ENCODE measurements around the gene HS6ST3.

Gene HS6ST3

DNA sequence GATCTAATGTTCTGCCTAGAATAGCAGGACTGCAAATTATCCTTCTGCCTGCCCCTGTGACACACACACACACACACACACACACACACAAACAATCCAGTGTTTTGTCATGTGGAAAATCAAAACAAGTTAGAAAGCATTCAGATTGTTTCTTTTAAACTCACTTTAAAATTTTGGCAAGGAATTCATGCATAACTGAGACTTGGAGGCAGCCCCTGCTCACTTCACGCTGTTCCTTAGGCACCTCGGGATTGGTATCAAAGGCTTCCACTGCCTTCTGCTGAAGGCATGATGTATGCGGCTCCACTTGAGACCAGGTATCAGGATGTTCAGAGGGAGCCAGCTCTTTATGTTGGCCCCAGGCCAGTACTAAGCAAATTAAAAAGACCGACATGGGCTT is 745.6 kb downstream of the HS6ST3 start:
- no peak for DNase-seq (ENCODE audit: low read depth in 2 of 2)

DNA sequence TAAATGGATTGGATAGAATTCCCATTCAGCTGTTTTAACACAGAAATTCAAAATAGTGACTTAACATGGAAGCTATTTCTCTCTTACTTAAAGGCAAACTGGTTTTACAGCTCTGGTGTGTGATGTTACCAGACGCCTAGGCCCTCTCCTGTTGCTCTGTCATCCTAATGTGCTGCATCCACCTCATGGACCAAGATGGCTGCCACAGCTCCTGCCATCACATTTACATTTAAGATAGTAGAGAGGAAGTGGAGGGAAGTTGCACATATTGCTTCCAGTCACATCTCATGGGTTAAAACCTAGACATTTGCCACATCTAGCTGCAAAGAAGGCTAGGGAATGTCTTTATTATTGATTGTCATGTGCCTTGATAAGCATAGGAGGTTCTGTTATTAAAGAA is 746.8 kb downstream of the HS6ST3 start:
- DNase-seq (ENCODE audit: low read depth in 2 of 2) = no peak

DNA sequence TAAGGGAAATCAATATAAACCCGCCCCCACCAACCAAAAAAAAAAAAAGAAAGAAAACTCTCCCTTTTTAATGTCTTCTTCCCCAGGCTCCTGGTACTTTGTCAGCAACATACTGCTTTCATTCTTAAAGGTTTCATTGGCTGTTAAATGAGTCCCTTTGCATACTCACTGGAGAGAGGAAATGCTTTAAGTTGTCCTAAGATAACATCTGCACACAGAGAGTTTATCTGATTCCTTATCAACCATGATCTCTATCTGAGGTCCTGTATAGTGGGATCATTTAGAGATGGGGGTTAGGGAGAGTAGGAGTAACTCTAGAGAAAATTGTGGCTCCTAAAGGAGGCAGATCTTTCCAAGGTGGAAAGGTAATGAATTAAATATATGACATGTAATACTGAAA is 747.9 kb downstream of the HS6ST3 start:
- no peak for DNase-seq (ENCODE audit: low read depth in 2 of 2)

DNA sequence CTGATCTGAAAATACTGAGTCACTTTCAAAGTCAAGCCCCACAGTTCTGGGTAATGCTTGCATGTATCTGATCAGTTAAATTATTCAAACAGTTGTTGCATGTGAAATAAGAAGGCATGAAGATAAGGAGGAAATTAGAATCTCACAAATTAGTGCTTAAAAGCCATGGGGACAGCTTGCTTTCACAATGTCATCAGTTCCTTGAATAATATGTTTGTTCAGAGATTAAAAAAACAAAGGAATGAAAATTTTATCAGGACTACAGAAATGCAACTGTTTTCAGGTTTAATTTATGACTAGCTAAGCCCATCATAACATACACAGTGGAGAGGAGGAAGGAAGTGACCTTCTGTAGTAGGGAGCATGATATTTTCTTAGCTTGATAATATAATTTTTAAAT is 754.3 kb downstream of the HS6ST3 start:
- DNase-seq (ENCODE audit: low read depth in 2 of 2) = no peak

DNA sequence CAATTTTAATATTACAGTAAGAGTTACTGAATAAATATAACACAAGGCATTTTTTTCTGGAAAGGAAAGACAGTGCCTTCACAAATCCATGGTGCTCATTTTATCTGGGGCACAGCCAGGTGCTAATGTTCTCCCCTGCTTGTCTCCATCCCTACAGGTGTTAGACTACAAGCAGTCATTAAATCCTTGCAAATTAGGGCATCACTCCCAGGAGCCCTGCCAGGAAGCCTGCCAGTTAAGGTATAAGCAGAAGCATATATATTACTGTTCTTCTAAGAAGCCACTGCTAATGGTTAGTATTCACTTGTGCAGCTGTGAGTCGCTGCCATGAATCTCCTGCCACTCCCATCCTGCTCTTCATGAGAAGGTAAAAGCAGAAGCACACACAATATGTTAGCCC is 754.7 kb downstream of the HS6ST3 start:
- DNase-seq (ENCODE audit: low read depth in 2 of 2) = no peak

DNA sequence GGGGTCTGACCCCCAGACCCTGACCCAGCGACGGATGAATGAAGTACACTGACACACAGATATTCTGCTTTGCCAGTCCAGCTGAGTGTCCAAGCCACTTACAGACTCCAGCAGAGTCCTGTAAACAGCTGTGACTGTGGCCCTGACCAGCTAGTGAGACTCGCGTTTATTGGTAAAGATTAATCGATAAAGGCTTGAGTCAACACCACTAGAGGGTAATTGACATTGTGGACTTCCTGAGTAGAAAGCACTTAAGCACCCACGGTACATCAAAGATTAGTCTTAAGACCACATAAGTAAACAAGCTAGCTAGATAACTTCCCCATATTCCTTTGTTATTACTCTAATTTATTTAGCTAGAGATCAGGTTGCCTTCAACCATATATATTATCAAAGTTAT is 758.4 kb downstream of the HS6ST3 start:
- no peak for DNase-seq (ENCODE audit: low read depth in 2 of 2)

DNA sequence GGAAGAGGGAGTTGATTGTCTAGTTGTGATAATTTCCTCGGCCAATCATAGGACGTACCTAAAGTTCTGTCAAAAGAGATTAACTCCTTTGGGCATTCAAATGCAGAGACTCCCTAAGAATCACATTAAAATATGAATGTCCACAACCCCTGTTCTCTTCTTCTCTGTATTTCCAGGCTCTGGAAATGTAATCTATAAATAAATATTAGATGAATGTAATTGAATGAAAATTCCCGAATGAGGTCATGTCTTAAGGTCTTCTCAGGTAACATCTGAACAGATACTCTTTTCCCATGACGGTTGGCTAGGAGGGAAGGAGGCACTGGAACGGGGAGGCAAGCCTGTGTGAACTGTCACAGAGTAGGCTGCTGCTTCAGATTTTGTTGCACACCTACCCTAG is 759.2 kb downstream of the HS6ST3 start:
- DNase-seq (ENCODE audit: low read depth in 2 of 2) = no peak

DNA sequence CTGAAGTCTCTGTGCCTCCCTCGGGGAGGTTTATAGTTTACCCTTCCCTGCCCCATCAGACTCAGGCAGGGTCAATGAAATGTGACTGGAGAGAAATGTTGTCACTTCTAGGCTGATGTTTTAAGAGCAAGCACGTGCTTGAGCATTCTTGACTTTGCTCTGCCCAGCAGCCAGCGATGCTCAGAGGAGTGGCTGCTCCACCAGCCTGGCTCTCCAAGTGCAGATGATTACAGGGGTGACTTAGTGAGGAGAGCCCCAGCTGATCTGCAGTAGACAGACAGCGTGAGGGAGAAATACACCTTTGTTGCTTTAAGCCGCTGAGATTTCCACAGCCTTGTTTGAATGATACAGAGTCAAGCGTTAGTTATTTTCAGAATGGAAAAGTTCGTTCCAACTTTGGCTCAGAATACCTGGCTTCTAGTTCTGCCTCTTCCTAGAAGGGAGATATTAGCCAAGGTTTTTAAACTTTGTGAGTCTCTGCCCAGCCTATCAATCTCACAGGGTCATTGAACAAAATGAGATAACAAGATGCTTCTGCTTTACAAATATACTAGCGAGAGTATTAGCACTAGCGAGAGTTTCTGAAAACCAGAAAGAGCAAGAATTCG is 760.7 kb downstream of the HS6ST3 start:
- DNase-seq (ENCODE audit: low read depth in 2 of 2) = no peak

DNA sequence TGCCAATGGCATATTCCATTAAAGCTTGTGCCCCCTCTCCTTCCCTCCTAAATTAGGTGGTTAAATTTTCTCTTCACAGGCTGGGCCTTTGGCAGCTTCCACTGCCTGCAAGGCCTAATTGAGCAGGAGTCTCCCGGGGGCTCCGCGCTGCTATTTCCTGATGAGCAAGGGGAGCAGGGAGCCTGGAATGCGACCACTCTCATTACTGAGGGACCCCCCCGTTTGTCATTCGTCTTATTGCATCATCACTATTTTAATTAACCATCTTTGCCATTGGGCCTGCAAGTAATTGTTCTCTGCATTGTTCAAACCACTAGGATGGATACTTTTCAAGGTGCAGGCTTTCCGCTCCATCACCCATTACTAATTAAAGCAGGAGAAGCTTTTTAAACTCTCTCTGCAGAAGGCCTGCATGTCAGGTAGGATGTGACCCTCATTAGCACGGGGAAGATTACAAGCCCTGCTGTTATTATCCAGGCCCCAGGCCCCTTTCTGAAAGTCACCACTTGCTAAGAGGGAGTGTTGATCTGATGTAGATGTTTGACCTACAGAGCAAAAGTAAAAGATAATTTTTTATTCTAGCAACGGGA is 762.0 kb downstream of the HS6ST3 start:
- no peak for DNase-seq (ENCODE audit: low read depth in 2 of 2)

DNA sequence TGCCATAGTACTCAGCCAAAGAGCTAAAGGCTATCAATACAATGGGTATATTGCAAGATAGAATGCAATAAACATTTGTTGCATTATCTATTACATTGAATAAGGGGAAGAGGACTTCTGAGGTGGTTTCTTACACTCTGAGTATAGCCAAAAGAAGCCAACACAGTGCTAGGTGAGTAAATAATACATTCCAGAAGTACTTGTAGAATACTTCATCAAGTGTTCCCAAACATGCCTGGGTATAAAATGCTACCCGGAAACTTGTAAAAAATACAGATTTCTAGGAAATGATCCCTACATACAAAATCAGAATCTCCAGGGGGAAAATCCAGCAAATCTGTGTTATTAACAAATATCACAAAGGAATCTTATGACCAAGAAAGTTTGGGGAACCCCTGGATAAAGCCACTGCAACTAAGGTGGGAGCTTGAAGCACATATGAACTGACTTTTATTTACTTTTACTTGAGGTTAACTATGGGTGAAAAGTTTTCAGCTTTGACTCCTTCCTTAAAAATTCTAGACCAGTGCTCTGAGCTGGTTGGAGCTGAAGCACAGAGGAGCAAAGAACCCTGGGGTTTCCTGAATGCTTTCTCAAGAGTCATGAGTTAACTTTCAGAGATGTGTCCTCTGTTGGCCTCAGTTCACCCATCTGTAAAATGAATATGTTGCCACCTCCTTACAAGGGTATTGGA is 768.4 kb downstream of the HS6ST3 start:
- DNase-seq (ENCODE audit: low read depth in 2 of 2) = no peak

DNA sequence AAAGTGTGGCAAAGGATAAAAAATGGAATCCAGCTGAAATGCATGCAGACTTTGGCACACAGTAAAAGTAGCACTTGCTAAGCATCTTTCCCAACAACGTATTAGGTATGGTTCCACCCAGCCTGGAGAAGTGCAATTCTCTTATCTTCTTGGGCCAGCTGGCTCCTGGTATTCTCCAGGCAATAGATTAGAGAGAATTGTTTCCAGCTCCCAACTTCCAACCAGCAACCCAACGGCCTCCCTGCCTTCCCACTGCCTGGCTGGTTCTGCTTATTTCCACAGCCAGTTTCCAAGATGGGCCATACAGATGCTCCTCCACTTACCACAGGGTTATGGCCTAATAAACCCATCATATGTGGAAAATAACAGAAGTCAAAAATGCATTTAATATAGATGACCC is 771.0 kb downstream of the HS6ST3 start:
- no peak for DNase-seq (ENCODE audit: low read depth in 2 of 2)

DNA sequence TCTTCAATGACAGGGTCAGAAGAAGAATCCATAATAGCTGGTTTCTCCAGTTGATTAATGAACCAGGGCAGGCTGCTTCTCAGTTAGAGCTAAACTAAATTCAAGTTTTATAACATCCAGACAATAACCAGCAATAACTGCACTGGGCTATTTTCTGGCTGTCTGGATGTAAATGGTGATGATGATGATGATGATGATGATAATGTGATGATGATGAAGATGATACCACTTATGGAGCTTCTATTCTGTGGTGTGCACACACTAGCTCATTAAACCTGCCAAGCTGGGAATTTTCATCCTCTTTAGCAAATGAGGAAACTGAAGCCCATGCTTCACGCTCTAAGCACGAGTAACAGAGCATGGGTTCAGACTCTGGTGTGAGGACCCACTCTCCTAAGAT is 772.2 kb downstream of the HS6ST3 start:
- no peak for DNase-seq (ENCODE audit: low read depth in 2 of 2)

DNA sequence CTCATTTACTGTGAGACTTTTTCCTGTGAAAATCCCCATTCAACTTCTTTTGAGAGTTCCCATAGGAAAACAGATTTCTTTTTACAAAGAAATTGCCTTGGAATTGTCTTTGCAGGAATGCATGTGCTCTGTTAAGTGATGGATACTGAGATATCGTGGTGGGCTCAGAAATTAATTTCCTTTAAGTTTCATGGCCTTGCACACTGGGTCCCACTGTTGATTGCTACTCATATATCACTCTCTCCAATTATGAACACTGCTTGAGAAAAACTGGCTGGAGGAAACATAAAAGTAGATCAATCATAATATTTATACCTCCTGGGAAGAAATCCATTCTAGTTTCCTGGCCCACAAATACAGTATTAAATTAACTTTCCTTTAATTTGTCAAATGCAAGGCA is 773.1 kb downstream of the HS6ST3 start:
- DNase-seq (ENCODE audit: low read depth in 2 of 2) = no peak

DNA sequence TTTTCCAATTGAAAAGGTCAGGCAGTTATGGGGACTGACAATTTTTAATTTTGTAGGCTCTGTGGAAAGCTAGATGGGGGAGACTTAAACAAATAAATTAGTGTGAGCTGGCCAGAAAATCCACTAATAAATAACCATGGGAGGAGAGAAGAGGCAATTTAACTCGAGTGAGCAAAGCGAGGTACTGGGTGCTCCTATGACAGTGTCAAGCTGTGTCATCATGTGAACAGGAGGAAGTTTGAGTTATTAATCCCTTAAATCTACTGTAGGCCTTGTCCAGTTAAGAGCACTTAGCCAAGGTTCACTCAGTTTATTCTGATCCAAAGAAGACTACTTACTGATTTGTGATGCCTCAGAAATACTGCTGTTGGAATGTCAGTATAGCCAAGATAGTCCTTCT is 781.6 kb downstream of the HS6ST3 start:
- no peak for DNase-seq (ENCODE audit: low read depth in 2 of 2)

DNA sequence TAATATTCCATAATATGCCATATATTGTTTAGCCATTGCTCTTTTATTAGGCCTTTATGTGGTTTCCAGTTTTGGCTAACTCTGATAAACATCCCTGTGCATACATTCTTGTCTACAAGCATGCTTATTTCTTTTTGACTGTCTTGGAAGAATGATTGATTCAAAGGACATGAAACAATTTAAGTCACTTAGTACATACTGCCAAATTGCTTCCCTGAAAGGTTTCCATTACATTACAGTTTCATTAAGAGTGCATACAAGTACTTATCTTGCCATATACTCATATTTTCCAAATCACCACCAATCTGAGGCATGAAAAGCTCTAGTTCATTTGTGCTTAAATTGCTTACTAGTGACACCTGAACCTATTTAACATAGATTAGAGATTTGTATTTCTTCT is 790.5 kb downstream of the HS6ST3 start:
- no peak for DNase-seq (ENCODE audit: low read depth in 2 of 2)

Measured in stimulated activated CD8-positive, alpha-beta memory T cell treated with anti-CD3 and anti-CD28 coated beads, Interleukin-15, amount 100 ng/mL, for 4 hours (primary cell).